Stimulated activated CD8-positive, alpha-beta memory T cell treated with anti-CD3 and anti-CD28 coated beads, Interleukin-15, amount 100 ng/mL, for 1 hour (primary cell): ENCODE measurements around the gene COPZ1.

ENCODE experiments used
- DNase-seq: peaks from one replicate; pipeline ENCODE4 v3.0.0-alpha.2; 2020; ENCODE audit warnings: low read depth

COPZ1 gene

GRCh38 chr12:54378796-54379397, 54.0 kb downstream of the COPZ1 start:
- DNase-seq: no peak

GRCh38 chr12:54379398-54380201, 54.7 kb downstream of the COPZ1 start:
- peak; percentile 82 for DNase-seq

GRCh38 chr12:54381136-54381535, 56.2 kb downstream of the COPZ1 start:
- DNase-seq: no peak

- no peak for DNase-seq
Measured at GRCh38 chr12:54383041-54383609, 58.2 kb downstream of the COPZ1 start.

GRCh38 chr12:54384591-54385041, 59.7 kb downstream of the COPZ1 start, which contains the start of gene ZNF385A:
TSS of gene ZNF385A (minus strand) at chr12:54384733. CDS start at chr12:54384514, 219 bp downstream.
- no peak for DNase-seq

- DNase-seq: no peak
Measured at GRCh38 chr12:54385251-54385914, 60.5 kb downstream of the COPZ1 start.

GRCh38 chr12:54386403-54387113, 61.6 kb downstream of the COPZ1 start:
- DNase-seq: no peak

- DNase-seq: no peak
Measured at GRCh38 chr12:54387114-54387467, 62.2 kb downstream of the COPZ1 start.

- no peak for DNase-seq
Measured at GRCh38 chr12:54388237-54389133, 63.6 kb downstream of the COPZ1 start.

- no peak for DNase-seq
Measured at GRCh38 chr12:54389134-54389508, 64.2 kb downstream of the COPZ1 start.

- no peak for DNase-seq
Measured at GRCh38 chr12:54389607-54390175, 64.8 kb downstream of the COPZ1 start.

- no peak for DNase-seq
Measured at GRCh38 chr12:54390176-54390667, 65.3 kb downstream of the COPZ1 start.

GRCh38 chr12:54390668-54391551, 66.0 kb downstream of the COPZ1 start:
- peak; percentile 37 for DNase-seq

- DNase-seq: no peak
Measured at GRCh38 chr12:54392485-54393206, 67.7 kb downstream of the COPZ1 start.

- DNase-seq: no peak
Measured at GRCh38 chr12:54393207-54393609, 68.3 kb downstream of the COPZ1 start.

- DNase-seq: no peak
Measured at GRCh38 chr12:54393743-54394142, 68.8 kb downstream of the COPZ1 start.

- no peak for DNase-seq
Measured at GRCh38 chr12:54394281-54394719, 69.4 kb downstream of the COPZ1 start.

- DNase-seq: no peak
Measured at GRCh38 chr12:54394986-54395385, 70.1 kb downstream of the COPZ1 start.

- no peak for DNase-seq
Measured at GRCh38 chr12:54395545-54395944, 70.6 kb downstream of the COPZ1 start.
